ENCODE measurements around the gene TAF1C.

Gene TAF1C

DNA sequence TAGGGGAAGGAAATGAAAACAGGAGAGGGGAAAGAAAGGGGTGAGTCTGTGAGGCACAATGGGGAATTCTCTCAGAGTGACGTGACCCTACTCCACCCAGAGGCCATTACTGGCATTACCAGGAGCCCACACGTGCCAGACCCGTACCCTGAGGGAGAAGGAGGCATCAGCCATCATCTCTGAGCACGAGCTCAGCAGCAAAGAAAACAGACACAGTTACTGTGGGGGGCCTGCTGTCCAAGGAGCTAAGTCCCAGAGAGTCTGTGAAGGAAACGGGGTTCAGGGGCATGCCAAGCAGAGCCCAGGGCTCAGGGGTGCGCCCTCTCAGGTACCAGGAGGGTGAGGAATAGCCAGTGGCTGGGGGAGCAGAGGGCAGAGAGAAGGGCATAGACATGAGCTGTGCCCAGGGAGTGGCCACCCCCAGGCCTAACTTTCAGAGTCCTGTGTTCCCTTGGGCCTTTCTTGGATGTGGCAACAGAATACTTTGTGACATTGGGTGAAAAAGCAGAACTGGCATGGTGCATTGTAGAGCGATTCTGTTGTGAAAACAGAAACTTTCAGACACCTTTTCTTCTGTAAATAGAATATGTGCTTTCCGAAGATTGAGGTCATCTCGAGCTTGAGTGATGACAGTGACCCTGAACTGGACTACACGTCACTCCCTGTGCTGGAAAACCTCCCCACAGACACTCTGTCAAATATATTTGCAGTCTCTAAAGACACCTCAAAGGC, 11.3 kb downstream of the TAF1C start:
- DNase-seq (ENCODE audit: low read depth): peak; percentile 62
- H3K4me3 ChIP-seq (ENCODE audit: control insufficient read depth, low read depth, low read length): no peak overlapping the region
- TF ChIP-seq, protein P1, sequence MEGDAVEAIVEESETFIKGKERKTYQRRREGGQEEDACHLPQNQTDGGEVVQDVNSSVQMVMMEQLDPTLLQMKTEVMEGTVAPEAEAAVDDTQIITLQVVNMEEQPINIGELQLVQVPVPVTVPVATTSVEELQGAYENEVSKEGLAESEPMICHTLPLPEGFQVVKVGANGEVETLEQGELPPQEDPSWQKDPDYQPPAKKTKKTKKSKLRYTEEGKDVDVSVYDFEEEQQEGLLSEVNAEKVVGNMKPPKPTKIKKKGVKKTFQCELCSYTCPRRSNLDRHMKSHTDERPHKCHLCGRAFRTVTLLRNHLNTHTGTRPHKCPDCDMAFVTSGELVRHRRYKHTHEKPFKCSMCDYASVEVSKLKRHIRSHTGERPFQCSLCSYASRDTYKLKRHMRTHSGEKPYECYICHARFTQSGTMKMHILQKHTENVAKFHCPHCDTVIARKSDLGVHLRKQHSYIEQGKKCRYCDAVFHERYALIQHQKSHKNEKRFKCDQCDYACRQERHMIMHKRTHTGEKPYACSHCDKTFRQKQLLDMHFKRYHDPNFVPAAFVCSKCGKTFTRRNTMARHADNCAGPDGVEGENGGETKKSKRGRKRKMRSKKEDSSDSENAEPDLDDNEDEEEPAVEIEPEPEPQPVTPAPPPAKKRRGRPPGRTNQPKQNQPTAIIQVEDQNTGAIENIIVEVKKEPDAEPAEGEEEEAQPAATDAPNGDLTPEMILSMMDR (conservative IDR thresholded peaks at IDR 0.05; ENCODE audit: control insufficient read depth, insufficient read depth, low read depth, low read length): peak; percentile 84

DNA sequence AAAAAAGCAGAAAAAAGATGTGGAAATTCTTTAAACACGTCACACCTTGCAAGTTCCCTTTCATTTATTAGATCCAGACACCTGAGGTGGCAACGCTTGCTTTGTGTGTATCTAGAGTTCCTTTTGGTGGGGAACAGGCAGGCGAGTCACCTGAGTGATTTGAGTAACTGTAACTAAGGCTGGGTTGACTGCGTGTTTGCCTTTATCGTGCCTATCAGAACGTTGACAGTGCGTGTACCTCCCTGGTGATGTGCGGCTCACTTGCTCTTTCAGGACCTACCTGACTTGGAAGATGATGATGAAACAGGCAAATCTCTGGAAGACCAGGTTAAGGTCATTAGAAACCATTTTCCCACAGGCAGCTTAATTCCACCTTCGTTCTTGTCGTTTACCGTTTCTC, 12.5 kb downstream of the TAF1C start:
- DNase-seq (ENCODE audit: low read depth): no peak
- TF ChIP-seq, protein P1 (conservative IDR thresholded peaks at IDR 0.05; ENCODE audit: control insufficient read depth, insufficient read depth, low read depth, low read length): no peak
- H3K4me3 ChIP-seq (ENCODE audit: control insufficient read depth, low read depth, low read length): no peak overlapping the region

DNA sequence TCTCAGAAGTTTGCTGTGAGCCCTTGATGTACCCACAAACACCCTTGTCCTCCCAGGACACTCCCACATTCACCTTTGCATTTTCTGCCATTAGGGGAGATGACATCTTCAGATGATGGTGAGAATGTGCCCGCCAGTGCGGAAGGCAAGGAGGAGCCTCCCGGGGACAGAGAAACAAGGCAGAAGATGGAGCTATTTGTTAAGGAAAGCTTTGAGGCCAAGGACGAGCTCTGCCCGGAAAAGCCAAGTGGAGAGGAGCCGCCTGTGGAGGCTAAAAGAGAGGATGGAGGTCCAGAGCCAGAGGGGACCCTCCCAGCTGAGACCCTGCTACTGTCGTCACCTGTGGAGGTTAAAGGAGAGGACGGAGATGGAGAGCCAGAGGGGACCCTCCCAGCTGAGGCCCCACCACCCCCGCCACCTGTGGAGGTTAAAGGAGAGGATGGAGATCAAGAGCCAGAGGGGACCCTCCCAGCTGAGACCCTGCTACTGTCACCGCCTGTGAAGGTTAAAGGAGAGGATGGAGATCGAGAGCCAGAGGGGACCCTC, 17.0 kb downstream of the TAF1C start:
- no peak for DNase-seq (ENCODE audit: low read depth)
- H3K4me3 ChIP-seq (ENCODE audit: control insufficient read depth, low read depth, low read length): no peak overlapping the region
- TF ChIP-seq, protein P1 (conservative IDR thresholded peaks at IDR 0.05; ENCODE audit: control insufficient read depth, insufficient read depth, low read depth, low read length): no peak

DNA sequence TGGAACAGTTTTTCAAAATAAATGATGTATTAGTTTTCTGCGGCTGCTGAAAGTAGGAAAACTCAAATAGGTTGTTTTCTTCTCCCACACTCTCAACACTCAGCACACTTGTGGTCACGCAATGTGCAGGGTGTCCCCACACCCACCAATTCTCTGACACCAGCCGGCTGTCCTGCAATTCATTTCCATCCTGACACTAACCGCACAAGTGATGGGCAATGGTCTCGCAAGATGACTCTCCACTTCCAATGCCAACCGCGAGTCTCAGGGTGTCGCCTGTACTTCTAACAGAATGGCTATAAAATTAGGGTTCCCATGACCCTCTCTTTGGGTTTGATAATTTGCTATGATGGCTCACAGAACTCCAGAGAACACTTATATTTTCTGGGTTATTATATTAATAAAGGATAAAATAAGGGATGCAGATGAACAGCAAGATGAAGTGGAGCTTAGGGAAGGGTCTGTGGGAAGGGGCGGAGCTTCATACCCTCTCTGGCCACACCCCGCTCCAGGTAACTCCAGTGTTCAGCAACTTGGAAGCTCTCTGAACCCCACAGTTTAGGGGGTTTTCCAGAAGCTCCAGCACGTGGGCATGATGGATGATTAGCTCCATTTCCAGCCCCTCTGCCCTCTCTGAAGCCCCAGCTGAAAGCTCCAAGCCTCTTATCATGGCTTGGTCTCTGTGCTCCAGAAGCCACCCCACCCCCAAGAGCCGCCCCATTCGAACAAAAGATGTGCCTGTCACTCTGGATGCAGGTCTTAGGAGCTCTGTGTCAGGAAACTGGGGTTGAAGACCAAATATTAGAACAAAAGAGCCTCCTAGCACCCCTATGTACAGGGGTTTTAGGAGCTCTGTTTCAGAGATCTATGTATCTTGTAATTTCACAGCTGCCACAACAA, 19.8 kb downstream of the TAF1C start:
- no peak for DNase-seq (ENCODE audit: low read depth)
- TF ChIP-seq, protein P1 (conservative IDR thresholded peaks at IDR 0.05; ENCODE audit: control insufficient read depth, insufficient read depth, low read depth, low read length): no peak
- no peak overlapping the region for H3K4me3 ChIP-seq (ENCODE audit: control insufficient read depth, low read depth, low read length)

DNA sequence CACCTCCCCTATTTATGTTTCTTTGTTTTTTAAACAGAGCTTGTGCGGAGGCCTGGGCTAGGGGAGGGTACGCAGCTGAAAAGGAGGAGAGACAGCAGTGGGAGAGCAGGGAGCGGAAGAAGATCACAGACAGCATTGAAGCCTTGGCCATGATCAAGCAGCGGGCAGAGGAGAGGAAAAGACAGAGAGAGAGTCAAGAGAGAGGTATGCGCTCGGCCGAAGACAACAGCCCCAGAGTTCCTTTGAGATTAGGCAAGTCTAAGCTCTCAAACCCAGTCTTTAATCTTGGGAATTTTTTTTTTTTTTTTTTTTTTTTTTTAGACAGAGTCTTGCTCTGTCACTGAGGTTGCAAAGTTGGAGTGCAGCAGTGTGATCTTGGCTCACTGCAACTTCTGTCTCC, 21.1 kb downstream of the TAF1C start:
- TF ChIP-seq, protein P1 (conservative IDR thresholded peaks at IDR 0.05; ENCODE audit: control insufficient read depth, insufficient read depth, low read depth, low read length): no peak
- H3K4me3 ChIP-seq (ENCODE audit: control insufficient read depth, low read depth, low read length): no peak overlapping the region
- no peak for DNase-seq (ENCODE audit: low read depth)

DNA sequence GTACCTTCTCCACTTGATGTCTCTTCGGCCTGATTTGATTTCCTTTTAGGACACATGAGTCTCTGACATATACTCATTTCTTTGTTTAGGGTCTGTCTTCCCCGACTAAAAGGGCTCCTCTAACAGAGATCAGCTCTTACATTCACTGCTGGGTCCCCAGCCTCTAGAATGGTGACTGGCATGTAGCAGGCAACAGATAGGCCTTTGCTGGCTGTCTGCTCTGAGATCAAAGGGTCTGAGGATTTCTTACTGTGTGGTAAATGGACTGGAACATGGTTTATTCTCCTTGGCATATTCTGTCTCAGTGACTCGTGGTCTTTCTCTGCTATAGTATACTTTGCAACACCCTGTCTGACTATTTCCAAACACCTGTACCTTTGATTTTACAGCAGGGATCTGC, 25.1 kb downstream of the TAF1C start:
- H3K4me3 ChIP-seq (ENCODE audit: control insufficient read depth, low read depth, low read length): no peak overlapping the region
- TF ChIP-seq, protein P1 (conservative IDR thresholded peaks at IDR 0.05; ENCODE audit: control insufficient read depth, insufficient read depth, low read depth, low read length): no peak
- no peak for DNase-seq (ENCODE audit: low read depth)
